GM21529 (cell line): ENCODE data around the gene RHBDF2.
"Not testable (repeated sequence)": the region's sequence is repeated elsewhere in the genome, so short reads cannot be mapped to it uniquely, and the experiment has no call there.

Experiments used
- ATAC-seq: cut with Tn5 transposase; IDR thresholded peaks from one replicate; pipeline ENCODE4 v1.9.1; 2021; ENCODE audit not compliant: unreplicated experiment

Gene RHBDF2

DNA sequence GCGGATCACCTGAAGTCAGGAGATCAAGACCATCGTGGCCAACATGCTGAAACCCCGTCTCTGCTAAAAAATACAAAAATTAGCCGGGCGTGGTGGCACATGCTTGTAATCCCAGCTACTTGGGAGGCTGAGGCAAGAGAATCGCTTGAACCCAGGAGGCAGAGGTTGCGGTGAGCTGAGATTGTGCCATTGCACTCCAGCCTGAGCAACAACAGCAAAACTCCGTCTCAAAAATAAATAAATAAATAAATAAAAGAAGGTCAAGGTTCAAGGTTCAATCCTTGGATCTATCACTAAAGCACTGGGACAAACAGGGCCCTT, 24.2 kb upstream of the RHBDF2 start:
- ATAC-seq: not testable (repeated sequence)

DNA sequence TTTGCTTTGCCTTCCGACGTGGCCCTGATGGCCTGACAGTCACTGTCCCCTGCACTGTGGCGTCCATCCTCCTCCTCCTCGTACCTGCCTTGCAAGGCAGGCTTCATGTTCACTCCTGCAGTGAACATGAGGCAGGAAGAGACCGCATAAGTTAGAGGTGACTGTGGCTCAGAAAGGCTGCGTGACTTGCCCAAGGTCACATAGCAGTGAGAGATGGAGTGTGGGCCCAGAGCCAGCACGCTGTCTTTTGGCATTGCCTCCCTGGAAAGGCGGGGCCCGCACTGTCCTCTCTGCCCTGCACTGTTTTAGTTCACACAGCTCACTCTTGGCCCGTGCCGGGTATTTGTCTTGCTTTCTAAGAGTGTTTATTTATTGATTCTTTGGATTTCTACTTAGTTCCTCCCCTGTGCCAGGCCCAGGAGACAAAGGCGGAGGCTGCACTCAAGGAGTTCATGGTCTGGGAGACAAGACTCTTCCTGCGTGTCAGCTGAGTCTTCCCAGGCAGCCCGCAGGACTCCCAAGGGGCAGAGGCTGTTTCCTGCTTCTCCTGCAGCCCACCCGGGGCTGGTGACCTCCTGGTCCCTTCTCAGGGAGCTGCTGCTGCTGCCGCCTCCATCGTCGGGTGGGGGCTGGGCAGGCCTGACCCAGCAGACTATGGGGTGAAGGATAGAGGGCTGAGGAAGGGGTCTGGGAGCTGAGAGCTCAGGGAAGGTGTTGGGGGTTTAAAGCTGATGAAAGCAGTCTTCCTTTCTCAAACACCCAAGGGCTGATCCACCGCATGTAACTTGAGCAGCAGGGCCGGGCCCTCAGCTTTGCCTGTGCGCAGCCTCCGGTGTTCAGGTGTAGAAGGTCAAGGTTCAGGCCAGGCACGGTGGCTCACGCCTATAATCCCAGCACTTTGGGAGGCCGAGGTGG, 23.6 kb upstream of the RHBDF2 start:
- ATAC-seq: no peak

DNA sequence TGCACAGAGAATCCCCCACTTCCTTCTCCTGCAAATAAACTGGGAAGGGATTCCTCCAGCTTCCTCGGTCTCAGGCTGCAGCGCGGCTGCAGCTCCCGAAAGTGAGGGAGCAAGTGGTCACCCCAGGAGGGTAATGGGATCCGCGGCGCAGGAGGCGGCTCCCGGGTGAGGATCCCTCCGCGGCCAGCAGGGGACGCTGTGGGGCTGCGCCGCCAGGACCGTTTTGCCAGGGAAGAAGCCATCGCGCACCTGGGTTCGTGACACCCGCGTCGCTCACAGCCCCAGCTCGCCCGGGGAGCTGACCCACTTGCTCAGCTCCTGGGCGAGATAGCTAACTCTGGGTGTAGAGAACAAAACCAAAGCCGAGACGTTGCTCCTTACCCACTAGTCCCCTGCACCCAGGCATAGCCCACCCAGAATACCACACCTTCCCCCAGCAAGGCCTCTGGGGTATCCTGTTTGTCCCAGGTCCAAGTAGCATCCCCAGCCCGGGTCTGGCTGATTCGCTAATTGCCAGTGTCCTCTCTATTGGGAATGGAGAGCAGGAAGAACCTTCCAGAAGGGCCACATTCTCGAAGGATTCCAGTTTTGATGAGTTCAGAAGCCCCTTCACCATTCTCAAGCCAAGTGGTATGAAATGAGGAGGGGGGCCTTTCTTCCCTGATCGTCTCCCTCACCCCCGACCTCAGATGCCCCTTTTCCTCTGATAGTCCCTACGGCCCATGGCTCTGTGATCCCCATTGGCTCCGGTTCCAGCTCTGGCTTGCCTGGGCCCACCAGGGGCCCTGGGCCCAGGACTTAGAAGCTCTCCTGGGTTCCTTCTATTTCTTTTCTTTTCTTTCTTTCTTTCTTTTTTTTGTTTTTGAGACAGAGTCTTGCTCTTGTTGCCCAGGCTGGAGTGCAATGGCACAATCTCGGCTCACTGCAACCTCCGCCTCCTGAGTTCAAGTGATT, 22.1 kb upstream of the RHBDF2 start:
- ATAC-seq: no peak

DNA sequence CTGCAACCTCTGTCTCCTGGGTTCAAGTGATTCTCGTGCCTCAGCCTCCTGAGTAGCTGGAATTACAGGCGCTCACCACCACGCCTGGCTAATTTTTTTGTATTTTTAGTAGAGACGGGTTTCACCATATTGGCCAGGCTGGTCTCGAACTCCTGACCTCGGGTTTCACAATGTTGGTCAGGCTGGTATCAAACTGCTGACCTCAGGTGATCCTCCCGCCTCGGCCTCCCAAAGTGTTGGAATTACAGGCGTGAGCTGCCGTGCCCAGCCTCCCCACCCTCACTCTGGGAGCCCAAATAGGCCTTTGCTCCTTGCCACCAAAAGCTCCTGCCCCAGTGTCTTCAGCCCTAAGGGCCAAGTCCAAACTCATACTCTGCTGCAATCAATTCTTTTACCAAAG, 20.5 kb upstream of the RHBDF2 start:
- not testable (repeated sequence) for ATAC-seq

DNA sequence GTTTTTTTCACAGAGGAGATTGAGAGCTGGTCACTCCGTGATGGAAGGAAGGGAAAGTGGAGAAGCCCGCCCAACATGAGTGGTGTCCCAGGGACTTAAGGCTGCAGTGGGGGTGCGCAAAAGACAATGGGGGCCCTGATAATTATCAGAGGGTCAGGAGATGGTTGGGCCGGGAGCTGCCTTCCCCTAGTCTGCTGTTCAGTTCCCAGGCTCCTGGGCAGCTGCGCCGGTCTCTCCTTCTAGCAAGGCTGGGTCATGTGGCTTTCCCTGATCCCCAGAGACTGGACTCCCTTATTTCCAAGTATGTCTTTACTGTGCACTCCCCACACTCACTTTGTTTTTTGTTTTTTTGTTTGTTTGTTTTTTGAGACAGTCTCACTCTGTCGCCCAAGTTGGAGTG, 20.0 kb upstream of the RHBDF2 start:
- ATAC-seq: no peak

DNA sequence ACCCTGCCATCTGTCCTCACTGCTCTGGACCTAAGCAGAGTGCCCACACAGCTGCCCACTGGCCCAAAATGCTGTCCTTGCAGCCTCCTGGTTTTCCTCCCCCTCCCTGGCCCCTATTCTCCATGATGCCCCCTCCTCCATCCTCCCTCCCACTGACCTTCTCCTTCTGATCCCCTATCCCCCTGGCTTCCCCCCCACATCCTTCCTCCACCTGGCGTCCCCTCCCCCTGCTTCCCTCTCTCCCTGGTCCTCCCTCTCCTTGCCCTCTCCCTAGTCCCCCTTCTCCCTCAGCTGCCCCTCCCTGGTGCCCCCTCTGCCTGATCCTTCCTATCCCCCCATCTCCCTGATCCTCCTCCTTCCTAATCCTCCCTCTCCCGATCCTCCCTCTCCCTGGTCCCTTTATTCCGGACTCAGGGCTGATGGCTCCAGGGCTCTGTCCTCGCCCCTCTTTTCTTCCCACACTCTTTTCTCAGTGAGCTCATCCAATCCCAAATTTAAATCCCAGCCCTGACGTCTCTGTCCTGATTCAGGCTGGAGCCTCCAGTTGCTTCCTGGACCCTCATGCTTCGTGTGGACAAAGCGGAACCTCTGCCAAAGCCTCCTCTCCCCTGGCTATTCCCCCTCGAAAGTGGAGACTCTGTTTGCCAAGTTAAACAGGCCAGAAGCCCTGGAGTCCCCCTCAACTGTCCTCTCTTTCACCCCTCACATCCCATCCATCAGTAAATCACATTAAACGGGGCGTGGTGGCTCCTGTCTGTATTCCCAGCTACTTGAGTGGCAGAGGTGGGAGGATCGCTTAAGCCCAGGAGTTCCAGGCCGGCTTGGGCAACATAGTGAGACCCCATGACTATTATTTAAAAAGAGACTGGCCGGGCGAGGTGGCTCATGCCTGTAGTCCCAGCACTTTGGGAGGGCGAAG, 18.1 kb upstream of the RHBDF2 start:
- ATAC-seq: no peak

DNA sequence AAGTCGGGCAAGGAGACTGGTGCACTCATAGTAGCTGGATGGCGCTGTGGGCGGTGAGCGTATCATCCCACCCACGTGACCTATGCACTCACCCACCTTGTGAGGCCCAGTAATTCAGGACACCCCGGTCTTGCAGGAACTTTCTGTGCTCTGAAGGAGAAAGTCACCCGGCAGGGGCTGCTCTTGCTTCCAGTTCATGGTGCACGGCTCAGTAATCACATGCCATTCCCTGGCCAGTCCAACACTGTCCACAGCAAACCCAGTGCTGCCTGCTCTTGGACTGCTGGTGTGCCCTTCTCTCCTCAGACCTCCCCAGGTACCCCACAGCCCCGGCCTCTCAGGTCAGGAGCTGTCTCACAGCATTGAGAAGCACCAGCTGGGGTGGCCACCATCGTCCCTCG, 16.4 kb upstream of the RHBDF2 start:
- no peak for ATAC-seq

DNA sequence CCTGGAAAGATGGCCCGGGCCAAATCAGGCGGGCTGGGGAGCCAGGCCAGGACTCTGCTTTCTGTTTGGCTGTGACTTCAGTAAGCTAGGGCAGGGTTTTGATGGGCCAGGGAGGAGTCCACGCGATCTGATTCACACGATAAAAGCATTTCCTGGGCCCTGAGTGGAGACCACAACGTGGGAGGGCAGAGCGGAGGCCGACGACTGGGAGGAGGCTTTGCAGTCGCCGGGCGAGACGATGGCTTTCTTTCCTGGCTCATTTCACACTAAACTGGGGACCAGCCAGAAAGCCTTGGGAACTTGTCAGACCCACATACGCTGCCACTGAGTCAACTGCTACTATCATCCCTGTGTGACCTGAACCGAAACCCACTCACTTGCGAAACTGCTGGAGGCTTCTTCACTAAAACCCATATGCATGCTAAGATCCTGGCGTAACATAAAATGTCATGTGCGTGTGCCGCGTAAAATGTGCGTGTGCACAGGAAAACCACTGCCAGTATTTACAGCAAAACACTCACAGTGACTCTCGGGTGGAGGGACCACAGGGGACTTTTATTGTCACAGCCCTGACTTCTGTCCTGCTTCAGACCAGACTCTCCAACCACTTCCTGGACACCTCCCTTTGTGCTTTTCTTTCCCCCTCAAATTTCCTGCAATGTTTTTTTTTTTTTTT, 14.2 kb upstream of the RHBDF2 start:
- ATAC-seq: peak; percentile 60

DNA sequence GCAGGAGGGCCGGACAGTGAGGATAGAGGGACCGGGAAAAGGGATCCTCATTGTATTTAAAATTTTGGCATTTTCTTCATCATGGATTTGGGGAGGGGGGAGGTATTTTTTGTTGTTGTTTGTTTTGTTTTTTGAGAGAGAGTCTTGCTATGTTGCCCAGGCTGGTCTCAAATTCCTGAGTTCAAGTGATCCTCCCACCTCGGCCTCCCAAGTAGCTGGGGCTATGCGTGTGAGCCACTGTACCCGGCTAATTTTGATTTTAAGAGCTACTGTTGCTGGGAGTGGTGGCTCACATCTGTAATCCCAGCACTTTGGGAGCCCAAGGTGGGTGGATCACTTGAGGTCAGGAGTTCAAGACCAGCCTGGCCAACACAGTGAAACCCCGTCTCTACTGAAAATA, 13.1 kb upstream of the RHBDF2 start:
- not testable (repeated sequence) for ATAC-seq

DNA sequence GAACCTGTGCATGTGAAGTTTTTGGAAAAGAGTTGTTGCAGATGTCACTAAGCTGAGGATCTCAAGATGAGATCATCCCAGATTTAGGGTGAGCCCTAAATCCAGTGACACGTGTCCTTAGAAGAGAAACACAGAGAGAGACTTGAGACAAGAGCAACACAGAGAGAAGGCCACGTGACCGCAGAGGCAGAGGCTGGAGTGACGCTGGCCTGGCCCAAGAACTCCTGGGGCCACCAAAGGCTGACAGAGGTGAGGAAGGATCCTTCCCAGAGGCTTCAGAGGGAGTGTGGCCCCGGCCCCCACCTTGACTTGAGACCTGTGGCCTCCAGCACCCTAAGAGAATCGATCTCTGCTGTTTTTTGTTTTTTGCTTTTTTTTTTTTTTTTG, 12.1 kb upstream of the RHBDF2 start:
- ATAC-seq: no peak

DNA sequence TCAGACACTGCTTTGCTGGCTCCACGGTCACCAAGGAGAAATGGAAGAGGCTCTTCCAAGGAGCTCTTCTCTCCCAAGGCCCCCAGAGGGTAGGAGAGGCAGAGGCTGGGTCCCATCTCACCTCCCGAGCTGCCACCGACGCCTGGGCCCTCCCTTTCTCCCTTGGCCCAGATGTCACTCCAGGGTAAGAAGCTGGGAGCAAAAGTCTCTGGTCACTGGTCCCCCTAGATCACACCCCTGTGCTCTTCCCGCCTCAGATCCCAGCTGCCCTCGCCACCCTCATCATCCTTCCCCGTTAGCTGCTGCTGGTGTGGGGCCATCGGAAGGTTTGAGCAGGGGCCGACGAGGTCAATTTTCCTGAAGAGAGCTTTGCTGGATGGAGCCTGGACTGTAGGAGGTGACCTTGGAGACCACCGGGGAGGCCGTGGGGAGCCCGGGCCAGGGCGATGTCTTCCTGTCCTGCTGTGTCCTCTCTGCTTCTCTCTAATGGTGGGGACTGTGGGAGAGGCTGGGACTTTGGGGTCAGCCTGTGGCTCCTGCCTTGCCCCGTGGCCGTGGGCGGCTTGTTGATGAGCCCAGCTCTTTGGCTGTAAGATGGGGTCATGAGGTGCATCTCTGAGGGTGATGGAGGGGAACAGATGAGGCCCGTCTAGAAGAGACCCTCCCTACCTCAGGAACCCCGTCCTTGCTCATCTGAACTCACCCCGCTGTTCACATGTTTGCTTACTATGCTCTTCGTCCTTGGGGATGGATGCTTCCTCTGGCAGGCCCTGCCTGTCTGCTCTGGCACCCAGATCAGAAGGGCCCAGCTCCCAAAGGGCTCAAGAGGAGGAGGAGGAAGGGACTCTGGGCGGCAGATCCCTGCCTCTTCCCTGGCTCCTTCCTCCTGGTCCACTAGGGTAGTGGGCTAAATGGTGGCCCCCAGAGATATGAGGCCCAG, 11.4 kb upstream of the RHBDF2 start:
- ATAC-seq: no peak

DNA sequence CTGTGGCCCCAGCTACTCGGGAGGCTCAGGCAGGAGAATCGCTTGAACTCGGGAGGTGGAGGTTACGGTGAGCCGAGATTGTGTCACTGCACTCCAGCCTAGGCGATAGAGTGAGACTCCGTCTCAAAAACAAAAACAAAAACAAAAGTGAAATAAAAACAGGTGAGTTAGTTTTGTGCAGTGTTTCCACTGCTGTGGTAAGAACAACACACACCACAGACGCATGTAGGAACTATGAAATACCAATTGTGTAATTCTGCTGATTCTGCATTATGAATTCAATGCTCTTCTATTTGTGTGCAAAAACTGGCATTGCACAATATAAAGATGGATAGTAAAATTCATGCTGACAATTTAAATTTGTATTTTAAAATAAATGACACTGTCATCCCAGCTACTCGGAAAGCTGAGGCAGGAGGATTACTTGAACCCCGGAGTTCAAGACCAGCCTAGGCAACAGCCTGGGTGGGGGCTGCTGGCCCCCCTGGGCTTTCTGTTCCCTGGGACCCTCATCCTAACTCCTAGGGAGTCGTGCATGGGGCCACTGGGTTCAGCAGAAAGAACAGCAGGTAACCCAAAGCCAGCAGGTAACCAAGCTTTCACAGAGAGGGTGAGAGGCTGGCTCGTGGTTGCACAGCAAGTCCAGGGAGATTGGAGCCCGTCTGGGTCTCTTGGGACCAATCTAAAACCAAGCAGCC, 10.6 kb upstream of the RHBDF2 start:
- no peak for ATAC-seq

DNA sequence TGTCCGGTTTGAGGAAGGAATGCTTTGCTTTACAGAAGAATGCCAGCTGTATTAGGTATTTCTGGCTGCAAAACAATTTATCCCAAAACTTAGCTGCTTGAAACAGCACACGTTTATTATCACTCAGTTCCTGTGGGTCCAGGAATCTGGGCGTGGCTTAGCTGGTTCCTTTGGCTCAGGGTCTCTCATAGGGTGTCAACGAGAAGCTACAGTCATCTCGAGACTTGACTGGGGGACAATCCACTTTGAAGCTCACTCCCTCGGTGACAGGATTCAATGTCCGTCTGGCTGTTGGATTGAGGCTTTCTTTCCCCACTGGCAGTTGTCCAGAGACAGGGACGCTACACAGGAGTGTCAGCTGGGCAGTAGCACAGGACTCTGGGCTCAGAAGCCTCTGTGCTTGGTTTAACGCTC, 9.6 kb upstream of the RHBDF2 start:
- ATAC-seq: no peak

DNA sequence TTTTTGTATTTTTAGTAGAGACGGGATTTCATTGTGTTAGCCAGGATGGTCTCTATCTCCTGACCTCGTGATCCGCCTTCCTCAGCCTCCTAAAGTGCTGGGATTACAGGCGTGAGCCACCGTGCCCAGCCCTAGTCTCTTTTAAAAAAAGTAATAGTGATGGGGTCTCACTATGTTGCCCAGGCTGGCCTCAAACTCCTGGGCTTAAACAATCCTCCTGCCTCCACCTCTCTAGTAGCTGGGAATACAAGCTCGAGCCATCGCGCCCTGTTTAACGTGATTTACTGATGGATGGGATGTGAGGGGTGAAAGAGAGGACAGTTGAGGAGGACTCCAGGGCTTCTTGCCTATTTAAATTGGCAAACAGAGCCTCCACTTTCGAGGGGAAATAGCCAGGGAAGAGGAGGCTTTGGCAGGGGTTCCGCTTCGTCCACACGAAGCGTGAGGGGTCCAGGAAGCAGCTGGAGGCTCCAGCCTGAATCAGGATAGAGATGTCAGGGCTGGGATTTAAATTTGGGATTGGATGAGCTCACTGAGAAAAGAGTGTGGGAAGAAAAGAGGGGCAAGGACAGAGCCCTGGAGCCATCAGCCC, 7.3 kb upstream of the RHBDF2 start:
- not testable (repeated sequence) for ATAC-seq

DNA sequence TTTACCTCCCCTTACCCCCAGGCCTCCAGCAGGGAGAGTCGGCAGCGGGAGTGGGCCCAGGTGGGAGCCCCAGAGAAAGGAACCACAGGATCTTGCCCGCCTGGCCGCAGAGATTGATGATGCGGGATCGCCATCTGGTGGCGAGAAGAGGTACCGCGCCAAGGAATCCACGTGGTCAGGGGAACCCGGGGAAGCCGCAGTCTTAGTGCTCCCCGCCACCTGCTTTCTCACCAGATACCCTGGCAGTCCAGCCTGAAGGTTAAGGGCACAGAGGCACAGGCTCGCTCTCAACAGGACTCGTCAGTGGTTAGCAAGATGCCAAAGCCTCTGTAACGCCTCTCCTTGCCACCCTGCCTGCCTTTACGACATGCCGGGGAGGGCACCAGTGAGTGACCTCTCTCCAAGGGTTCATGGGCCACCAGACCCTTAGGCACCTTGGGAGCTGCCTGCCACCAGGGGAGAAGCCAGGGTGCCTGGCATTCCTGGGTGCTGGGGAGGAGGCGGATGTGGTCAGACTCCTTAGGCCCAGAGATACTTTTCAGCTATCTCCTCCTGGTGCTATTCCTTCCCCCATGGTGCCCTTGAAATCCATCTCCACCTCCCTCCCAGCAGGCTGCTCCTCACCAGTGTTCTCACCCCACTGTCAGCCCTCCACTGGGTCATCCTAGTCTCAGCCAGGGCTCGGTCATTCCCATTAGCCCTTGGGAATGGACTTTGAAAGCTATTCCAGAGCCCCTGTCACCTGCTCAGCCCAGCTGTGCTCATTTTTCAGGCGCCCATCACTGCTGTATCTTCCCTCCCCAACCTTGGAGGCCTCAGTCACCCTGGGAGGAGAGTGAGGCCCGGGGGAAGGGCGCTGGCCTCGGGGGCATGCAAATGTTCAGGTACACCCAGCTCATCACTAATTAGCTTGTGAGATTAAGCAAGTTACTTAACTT, 5.5 kb upstream of the RHBDF2 start:
- ATAC-seq: no peak

DNA sequence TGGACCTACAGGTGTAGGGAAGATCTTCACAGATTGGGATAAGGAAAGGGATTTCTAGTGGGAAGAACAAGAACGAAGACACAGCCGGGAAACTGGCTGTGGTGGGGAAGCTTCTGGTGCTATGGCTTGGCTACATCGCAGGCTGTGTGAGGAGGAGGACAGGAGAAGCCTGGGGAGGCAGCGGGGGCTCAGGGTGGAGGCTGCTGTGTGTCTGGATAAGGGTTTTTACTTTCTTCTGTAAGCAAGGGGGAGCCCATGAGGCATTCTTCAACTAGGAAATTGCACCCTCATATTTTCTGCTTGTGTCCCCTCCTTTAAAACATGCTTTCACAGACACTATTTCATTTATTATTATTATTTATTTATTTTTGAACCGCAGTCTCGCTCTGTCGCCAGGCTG, 2.9 kb upstream of the RHBDF2 start:
- ATAC-seq: no peak
